NCI-H2196 (cell line): ENCODE results near the gene PRRT1.
"Not testable (repeated sequence)": the region's sequence is repeated elsewhere in the genome, so short reads cannot be mapped to it uniquely, and the experiment has no call there.

Experiments
- DNase-seq: peaks from one replicate; lab custom pipeline; 2025; ENCODE audit not compliant: unreplicated experiment; lab: John Stamatoyannopoulos, UW

The PRRT1 gene

DNA sequence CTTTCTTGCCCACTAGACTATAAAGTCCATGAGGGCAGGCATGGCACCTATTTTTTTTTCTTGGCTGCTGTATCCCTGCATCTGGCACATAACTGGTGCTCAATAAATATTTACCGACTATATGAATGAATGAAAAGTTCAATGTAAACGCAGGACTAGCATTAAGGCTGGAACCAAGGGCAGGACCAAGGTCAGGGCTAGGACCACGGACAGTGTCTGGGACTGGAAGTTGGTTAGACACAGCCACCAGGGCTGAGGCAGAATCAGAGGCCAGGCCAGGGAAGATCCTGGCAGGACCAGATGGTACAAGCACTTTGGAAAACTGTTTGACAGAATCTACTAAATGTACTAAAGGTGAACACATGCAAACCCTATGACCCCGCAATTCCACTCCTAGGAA, 46.3 kb downstream of the PRRT1 start:
- no peak for DNase-seq

DNA sequence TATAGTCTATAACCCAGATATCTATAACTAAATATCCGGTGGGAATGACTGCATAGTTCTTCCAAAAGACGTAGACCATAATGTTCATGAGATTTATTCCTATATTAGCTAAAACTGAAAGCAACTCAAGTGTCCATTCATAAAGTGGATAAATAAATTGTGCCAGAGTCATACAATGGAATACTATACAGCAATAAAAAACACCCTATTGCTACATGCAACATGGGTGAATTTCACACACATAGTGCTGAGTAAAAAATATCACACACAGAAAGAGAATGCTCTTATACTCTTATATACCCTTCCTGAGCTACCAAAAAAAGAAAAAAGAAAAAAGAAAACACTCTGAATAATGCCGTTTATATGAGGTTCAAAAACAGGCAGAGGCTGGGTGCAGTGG, 49.5 kb downstream of the PRRT1 start:
- DNase-seq, result no peak

DNA sequence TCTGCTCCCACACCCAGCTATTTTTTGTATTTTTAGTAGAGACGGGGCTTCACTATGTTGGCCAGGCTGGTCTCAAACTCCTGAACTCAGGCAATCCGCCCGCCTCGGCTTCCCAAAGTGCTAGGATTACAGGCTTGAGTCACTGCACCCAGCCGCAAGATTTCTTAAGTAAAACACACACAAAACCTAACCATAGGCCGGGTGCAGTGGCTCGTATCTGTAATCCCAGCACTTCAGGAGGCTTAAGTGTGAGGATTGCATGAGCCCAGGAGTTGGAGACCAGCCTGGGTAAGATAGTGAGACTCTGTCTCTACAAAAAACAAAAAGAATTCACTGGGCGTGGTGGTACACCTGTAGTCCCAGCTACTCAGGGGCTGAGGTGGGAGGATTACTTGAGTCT, 51.5 kb downstream of the PRRT1 start:
- not testable (repeated sequence) for DNase-seq
